Activated T-helper 17 cell treated with anti-CD3 and anti-CD28 coated beads, Interleukin-2, amount 50 U/mL, for 72 hours (primary cell): ENCODE data around the gene IDUA. TPM values are rescaled to one million over a fixed set of nuclear protein-coding genes. Genes with fewer than 3 reads are reported as not detected.

ENCODE experiments used
- ATAC-seq: fragments of 150-1000 bp; cut with Tn5 transposase; replicated peaks from 2 replicates; pipeline ENCODE4 v1.10.0; 2021; ENCODE audit warnings: mild to moderate bottlenecking, moderate library complexity
- H3K27ac Mint-ChIP-seq: one replicate; pipeline ENCODE4 v1.8.0; 2022; ENCODE audit warnings: mixed read lengths
- H3K27me3 Mint-ChIP-seq: one replicate; pipeline ENCODE4 v1.8.0; 2022; ENCODE audit warnings: mixed read lengths
- H3K36me3 Mint-ChIP-seq: one replicate; pipeline ENCODE4 v1.8.0; 2022; ENCODE audit warnings: low read depth, mild to moderate bottlenecking, mixed read lengths
- H3K4me1 Mint-ChIP-seq: one replicate; pipeline ENCODE4 v1.8.0; 2022; ENCODE audit warnings: mixed read lengths
- H3K4me3 Mint-ChIP-seq: one replicate; pipeline ENCODE4 v1.8.0; 2022; ENCODE audit warnings: mild to moderate bottlenecking, mixed read lengths
- H3K9me3 Mint-ChIP-seq: one replicate; pipeline ENCODE4 v1.8.0; 2022; ENCODE audit warnings: mixed read lengths
- total RNA-seq, 2 donors: library from RNA; stranded (reverse); gene quantifications; one replicate each; pipeline ENCODE4 v1.2.3, GENCODE V29; 2022

The IDUA gene
- total RNA-seq, 2 donors from 2014 or later: 14.9 to 16.4 TPM

DNA sequence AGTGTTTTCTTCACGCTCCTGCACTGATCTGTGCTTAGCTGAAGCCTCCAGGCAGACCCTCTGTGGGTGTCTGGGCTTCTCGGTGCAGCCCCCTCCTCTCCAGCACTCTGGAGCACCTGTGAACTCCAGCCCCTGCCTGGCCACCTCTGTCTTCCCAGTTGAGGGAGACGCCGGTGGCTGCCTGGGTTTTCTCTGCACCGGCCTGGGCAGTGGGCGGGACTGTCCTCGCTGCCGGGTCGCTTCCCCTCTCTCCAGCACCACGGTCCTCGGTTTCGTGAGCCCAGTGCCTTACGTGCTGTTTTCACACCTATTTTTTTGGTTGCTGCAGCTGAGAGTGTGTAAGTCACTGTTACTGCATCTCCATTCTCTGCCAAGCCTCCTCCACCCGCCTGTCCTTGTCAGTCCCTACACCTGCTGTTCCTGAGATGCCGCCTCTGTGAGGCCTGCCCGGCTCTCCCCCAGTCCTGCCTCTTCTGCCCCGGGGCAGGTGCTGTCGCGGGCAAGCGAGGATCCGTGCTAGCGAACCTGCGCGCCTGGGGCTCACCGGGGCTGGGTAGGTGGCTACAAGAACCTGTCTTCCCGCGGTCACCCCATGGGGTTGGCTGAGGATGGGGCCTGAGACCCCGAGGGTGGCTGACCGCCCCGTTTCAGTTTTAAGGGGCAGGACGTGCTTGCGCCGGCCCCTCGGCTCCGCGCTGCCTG, 22.1 kb downstream of the IDUA start:
- ATAC-seq: peak; percentile 11
- Mint-ChIP-seq H3K4me1 (peaks cover 4% of the 10 kb centered on the region), H3K27ac (peak overlapping the region; percentile 37), H3K4me3 (peak overlapping the region; percentile 67), H3K9me3 (no peaks in the 10 kb centered on the region), H3K36me3 (no peaks in the 10 kb centered on the region), H3K27me3 (peaks cover 29% of the 10 kb centered on the region)

- Mint-ChIP-seq H3K27me3 (peaks cover 25% of the 10 kb centered on the region), H3K4me1 (peaks cover 4% of the 10 kb centered on the region), H3K9me3 (no peaks in the 10 kb centered on the region), H3K4me3 (peak overlapping the region; percentile 91), H3K27ac (peak overlapping the region; percentile 88), H3K36me3 (no peaks in the 10 kb centered on the region)
- ATAC-seq: peak; percentile 43
Observed at GRCh38 chr4:1009542-1010394, 22.9 kb downstream of the IDUA start.

DNA sequence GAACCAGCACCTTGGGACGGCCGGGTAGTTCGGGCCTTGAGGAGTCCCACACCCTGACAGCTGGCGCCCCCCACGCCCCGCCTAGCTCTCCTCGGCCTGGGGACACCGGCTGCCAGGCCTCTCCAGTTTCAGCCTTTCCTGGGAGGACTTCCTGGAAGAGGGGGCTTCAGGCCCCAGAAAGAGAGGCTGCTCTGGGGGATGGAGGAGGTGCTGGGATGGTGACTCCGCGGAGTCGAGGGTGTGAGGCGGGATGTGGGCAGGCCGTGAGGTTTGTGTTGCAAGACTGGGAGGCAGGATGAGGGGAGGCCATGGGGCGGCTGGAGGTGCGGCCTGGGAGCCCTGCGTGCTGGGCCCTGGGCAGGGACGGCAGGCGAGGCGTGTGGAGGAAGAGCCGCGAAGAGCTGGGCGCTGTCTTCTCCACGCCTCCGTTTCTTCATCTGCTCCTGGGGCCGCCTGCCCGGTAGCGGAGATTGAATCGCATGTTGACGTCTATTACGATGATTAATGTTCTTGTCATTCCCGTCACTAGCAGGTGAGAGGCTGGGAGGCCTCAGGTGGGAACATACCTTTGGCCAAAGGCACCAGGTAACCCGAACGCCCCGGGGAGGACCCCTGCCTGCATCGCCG, 23.7 kb downstream of the IDUA start:
- Mint-ChIP-seq H3K27me3 (peaks cover 24% of the 10 kb centered on the region), H3K9me3 (no peaks in the 10 kb centered on the region), H3K4me3 (peak overlapping the region; percentile 91), H3K4me1 (peaks cover 4% of the 10 kb centered on the region), H3K36me3 (no peaks in the 10 kb centered on the region), H3K27ac (peak overlapping the region; percentile 88)
- ATAC-seq: peak; percentile 60

- peak; percentile 69 for ATAC-seq
- H3K4me3 Mint-ChIP-seq: peak within 1 kb of the TSS; percentile 91
- peaks cover 4% of the 10 kb centered on the region for H3K4me1 Mint-ChIP-seq
- peaks cover 24% of the 10 kb centered on the region for H3K27me3 Mint-ChIP-seq
- peak within 1 kb of the TSS; percentile 88 for H3K27ac Mint-ChIP-seq
- no peaks in the 10 kb centered on the region for H3K36me3 Mint-ChIP-seq
- no peaks in the 10 kb centered on the region for H3K9me3 Mint-ChIP-seq
Observed at GRCh38 chr4:1011022-1011665, 24.3 kb downstream of the IDUA start, which contains the start of gene FGFRL1. Gene FGFRL1 (plus strand): TSS chr4:1011626. CDS start chr4:1012486, 860 bp downstream.

DNA sequence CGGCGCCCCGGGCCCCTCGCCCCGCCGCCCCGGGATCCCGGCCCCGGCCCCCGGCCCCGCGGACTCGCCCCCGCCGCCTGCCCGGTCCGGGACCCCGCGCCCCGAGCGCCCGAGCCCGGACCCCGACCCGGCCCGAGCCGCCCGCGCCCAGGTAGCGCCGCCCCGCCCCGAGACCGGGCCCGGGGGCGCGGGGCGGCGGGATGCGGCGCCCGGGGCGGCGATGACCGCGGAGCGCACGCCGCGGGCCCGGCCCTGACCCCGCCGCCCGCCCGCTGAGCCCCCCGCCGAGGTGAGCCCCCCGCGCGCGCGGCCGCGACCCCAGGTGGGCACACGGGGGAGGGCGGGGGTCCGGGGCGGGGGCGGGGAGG, 24.8 kb downstream of the IDUA start:
- H3K27ac Mint-ChIP-seq: no peak overlapping the region
- H3K27me3 Mint-ChIP-seq: peaks cover 24% of the 10 kb centered on the region
- H3K4me1 Mint-ChIP-seq: peaks cover 4% of the 10 kb centered on the region
- H3K36me3 Mint-ChIP-seq: no peaks in the 10 kb centered on the region
- ATAC-seq: no peak
- H3K9me3 Mint-ChIP-seq: no peaks in the 10 kb centered on the region
- no peak overlapping the region for H3K4me3 Mint-ChIP-seq

DNA sequence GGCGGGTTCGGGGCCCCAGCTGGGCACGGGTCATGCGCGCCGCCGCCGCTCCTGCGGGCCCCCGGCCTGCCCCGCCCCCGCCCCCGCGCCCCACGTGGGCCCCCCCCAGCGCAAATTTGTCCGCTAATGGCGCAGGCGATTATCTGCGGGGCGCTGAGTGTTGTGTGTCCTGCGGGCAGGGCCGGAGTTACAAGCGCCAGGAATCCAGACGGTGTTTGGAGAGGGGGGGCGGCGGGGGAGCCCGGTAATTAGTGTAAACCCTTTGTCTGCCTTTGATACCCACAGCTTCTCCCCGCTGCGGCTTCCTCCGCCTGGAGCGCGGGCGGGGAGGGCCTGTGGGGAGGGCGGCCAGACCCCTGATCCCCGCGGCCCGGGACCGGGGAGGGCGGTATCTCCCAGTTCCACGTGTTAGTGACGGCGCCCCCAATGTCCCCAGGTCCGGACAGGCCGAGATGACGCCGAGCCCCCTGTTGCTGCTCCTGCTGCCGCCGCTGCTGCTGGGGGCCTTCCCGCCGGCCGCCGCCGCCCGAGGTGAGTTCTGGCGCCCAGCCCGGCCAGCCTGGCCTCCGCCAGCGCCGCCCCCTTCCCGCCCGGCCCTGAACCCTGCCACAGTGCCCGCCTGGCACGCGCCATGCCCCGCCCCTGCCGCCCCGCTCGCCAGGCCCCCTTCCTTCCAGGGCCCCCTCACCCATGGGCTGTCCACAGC, 25.3 kb downstream of the IDUA start:
- peaks cover 4% of the 10 kb centered on the region for H3K4me1 Mint-ChIP-seq
- peaks cover 18% of the 10 kb centered on the region for H3K27me3 Mint-ChIP-seq
- no peaks in the 10 kb centered on the region for H3K9me3 Mint-ChIP-seq
- H3K4me3 Mint-ChIP-seq: peak overlapping the region; percentile 19
- no peaks in the 10 kb centered on the region for H3K36me3 Mint-ChIP-seq
- ATAC-seq: no peak
- H3K27ac Mint-ChIP-seq: no peak overlapping the region

DNA sequence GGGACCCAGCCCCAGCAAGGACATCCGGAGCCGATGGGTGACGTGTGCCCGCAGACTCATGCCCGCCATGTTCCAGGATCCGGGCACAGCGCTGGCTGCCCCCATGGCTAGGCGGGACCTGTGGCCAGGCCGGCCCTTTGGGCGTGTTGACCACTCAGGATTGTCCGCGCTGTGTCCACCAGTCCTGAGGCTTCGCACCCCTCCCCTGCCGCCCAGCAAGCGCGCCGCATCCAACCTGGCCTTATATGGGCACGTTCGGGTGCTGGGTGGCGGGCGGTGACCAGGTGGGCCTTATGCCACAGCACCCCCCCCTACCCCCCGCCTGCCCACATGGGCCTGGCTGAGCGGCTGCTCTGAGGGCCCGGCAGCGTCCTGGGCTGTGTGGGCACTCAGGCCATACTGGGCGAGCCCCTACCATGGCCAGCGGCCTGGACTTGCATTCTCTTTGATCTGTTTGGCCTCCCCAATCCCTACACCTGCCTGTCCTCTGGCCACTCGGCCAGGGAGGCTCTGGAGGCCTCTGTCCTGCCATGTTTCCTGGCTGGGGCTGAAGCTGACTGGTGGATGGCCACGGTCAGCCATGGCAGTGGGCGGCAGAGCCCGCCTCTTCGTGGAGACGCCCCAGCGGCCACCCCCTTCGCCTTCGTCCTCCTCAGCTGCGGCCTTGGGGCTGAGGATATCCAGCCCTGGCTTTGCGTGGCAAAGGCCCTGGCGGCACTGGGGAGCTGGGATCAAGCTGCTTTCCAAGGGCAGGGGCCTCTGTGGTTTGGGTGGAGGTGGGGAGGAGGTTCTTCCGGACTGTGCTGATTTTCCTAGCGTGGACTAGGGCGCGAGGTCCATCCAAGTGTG, 26.6 kb downstream of the IDUA start:
- Mint-ChIP-seq H3K4me1 (peaks cover 4% of the 10 kb centered on the region), H3K4me3 (peak overlapping the region; percentile 29), H3K36me3 (no peaks in the 10 kb centered on the region), H3K27ac (no peak overlapping the region), H3K9me3 (no peaks in the 10 kb centered on the region), H3K27me3 (peaks cover 7% of the 10 kb centered on the region)
- ATAC-seq: no peak

- H3K4me3 Mint-ChIP-seq: no peak overlapping the region
- no peaks in the 10 kb centered on the region for H3K27me3 Mint-ChIP-seq
- peaks cover 4% of the 10 kb centered on the region for H3K4me1 Mint-ChIP-seq
- no peaks in the 10 kb centered on the region for H3K36me3 Mint-ChIP-seq
- H3K27ac Mint-ChIP-seq: no peak overlapping the region
- no peak for ATAC-seq
- no peaks in the 10 kb centered on the region for H3K9me3 Mint-ChIP-seq
Observed at GRCh38 chr4:1014291-1015167, 27.7 kb downstream of the IDUA start.

DNA sequence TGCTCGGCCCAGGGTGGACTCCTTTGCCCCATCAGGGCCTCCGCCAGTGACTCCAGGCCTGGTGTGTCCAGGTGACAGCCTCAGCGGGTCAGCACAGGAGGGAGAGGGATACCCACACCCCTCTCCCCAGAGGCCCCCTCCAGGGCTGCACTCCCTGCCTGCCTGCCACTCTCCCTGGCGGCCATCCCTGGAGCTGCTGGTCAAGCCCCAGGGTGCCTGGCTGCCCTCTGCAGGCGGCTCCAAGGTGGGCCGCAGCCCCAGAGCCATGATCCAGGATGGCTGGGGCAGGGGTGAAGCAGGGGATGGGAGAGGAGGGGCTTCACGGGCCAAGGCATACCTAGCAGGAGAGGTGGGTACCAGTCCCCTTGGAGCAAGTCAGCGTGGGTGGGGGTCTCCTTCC, 28.3 kb downstream of the IDUA start:
- no peak overlapping the region for H3K4me3 Mint-ChIP-seq
- no peaks in the 10 kb centered on the region for H3K36me3 Mint-ChIP-seq
- no peaks in the 10 kb centered on the region for H3K9me3 Mint-ChIP-seq
- no peak for ATAC-seq
- H3K27ac Mint-ChIP-seq: no peak overlapping the region
- peaks cover 4% of the 10 kb centered on the region for H3K4me1 Mint-ChIP-seq
- H3K27me3 Mint-ChIP-seq: no peaks in the 10 kb centered on the region

DNA sequence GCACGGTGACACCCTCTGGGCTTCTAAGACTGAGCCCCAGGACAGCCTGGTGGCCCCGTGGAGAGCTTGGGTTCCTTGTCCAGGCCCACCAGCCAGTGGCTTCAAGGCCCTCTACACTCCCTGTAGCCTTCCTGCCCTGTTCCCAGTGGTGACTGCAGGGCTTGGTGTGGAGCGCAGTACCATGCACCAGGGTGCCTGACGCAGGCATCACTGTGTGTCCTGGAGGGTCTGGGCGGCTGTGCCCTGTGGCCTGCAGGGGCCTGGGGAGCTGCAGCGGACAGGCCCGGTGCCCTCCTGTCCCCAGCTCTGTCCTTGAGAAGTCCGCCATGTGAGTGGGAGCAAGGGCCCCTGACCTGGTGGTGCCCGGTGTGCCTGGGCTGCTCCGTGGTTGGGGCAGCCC, 28.9 kb downstream of the IDUA start:
- no peaks in the 10 kb centered on the region for H3K36me3 Mint-ChIP-seq
- H3K27me3 Mint-ChIP-seq: no peaks in the 10 kb centered on the region
- no peak overlapping the region for H3K27ac Mint-ChIP-seq
- no peaks in the 10 kb centered on the region for H3K9me3 Mint-ChIP-seq
- no peak overlapping the region for H3K4me3 Mint-ChIP-seq
- no peak for ATAC-seq
- H3K4me1 Mint-ChIP-seq: peaks cover under 1% of the 10 kb centered on the region

DNA sequence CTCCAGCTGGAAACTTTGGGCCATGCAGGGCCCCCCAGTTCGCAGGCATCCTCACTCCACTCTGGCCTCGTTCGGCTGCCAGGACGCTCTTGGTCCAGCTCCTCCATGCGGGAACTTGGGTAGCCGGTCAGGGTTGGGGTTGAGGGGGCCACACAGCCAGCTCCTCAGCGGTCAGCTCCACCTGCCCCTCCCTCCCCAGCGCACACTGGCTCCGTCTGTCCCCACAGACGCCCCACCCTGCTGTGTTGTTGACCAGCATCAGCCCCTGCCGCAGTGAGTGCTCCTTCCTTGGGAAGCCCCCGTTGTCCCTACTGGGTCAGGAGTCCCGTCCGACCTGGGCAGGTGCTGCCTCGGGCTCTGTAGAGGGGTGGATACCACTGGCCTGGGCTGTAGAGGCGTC, 30.4 kb downstream of the IDUA start:
- Mint-ChIP-seq H3K36me3 (no peaks in the 10 kb centered on the region), H3K4me3 (no peak overlapping the region), H3K27me3 (no peaks in the 10 kb centered on the region), H3K9me3 (no peaks in the 10 kb centered on the region), H3K4me1 (no peaks in the 10 kb centered on the region), H3K27ac (no peak overlapping the region)
- no peak for ATAC-seq

GRCh38 chr4:1017706-1018105, 30.9 kb downstream of the IDUA start:
- H3K9me3 Mint-ChIP-seq: no peaks in the 10 kb centered on the region
- no peaks in the 10 kb centered on the region for H3K36me3 Mint-ChIP-seq
- no peak for ATAC-seq
- H3K4me3 Mint-ChIP-seq: no peak overlapping the region
- H3K4me1 Mint-ChIP-seq: no peaks in the 10 kb centered on the region
- H3K27ac Mint-ChIP-seq: no peak overlapping the region
- H3K27me3 Mint-ChIP-seq: no peaks in the 10 kb centered on the region
